Esophagus squamous epithelium (tissue), 5 donors: ENCODE data around the gene KRT37. TPM values are rescaled to one million over a fixed set of nuclear protein-coding genes. Genes with fewer than 3 reads are reported as not detected.

Source experiments
- DNase-seq: peaks from one replicate; lab custom pipeline; 2025; lab: John Stamatoyannopoulos, UW
- H3K27ac ChIP-seq, 4 donors: fragments of 200-600 bp; sonication (generic); one replicate each; pipeline ENCODE4 v1.5.1; 2016 to 2019; ENCODE audit warnings: mild to moderate bottlenecking in 1 of 4
- H3K27me3 ChIP-seq, 4 donors: fragments of 200-600 bp; sonication (generic); 1 replicate in 3 of 4; 2 replicates in 1 of 4; pipeline versions ENCODE4 v1.5.1 to v1.6.0; 2017 to 2021; ENCODE audit warnings: antibody characterized with exemption in 1 of 4
- H3K36me3 ChIP-seq, 3 donors: fragments of 200-600 bp; sonication (generic); one replicate each; pipeline ENCODE4 v1.5.1; 2016 to 2019
- H3K4me1 ChIP-seq, 3 donors: fragments of 200-600 bp; sonication (generic); one replicate each; pipeline ENCODE4 v1.5.1; 2017 to 2019
- H3K4me3 ChIP-seq, 4 donors: fragments of 200-600 bp; sonication (generic); 1 replicate in 3 of 4; 2 replicates in 1 of 4; pipeline ENCODE4 v1.5.1; 2016 to 2019; ENCODE audit warnings: mild to moderate bottlenecking in 2 of 4, moderate library complexity in 1 of 4
- H3K9me3 ChIP-seq, 3 donors: fragments of 200-600 bp; sonication (generic); one replicate each; pipeline ENCODE4 v1.5.1; 2016 to 2019
- POLR2A ChIP-seq, 4 donors: fragments of 450-650 bp; IDR thresholded peaks; one replicate each; pipeline ENCODE4 v1.6.1; 2017; ENCODE audit warnings: antibody characterized with exemption in 4 of 4, mild to moderate bottlenecking in 4 of 4, moderate library complexity in 3 of 4
- WGBS, 2 donors: methylation state at CpG; one replicate each; pipeline ENCODE4 v1.1.5; 2018; 5-methylcytosine and 5-hydroxymethylcytosine counted together
- intact Hi-C: fragments of 100-400 bp; cut with DNase I; formaldehyde crosslinking; loops from one replicate; pipeline ENCODE4 v1.15.0; 2022
- total RNA-seq, 4 donors: library from RNA; depleted of rRNA; stranded (reverse); fragments of >200 nt; gene quantifications; one replicate each; pipeline ENCODE4 v1.1.0, GENCODE V29; 2016
- TF ChIP-seq, protein P1 (sequence below), 6 experiments: fragments of 450-650 bp in 4 of 6; fragments of 200-600 bp in 2 of 6; sonication (generic) in 2 of 6; IDR thresholded peaks; one replicate each; pipeline ENCODE4 v1.5.1; 2016 to 2019; ENCODE audit warnings: antibody characterized with exemption in 6 of 6, mild to moderate bottlenecking in 4 of 6, moderate library complexity in 4 of 6
- donor health status: DM: yes; HTN: yes; CAD: no.

KRT37 gene
- total RNA-seq, 4 donors from 2014 or later, result not detected

DNA sequence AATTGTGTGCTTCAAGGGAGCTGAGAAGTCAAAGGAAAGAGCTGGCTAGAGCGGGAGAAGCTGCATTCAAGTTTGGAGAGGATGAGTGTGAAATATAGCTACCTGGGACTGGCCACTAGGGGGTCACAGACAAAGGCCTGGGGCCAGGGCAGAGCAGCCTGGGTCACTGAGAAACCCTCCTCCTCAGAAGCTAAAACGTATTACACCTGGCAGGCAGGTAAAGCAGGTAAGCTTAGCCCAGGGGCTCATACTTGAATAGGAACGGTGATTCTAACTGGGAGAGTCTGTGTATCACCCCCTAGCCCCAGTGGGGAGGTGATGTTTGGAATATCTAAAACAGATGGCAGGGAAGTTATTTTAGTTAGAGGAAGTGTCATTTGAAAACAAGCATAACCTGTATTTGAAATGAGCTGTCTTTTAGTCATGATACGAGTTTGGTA is 6.8 kb downstream of the KRT37 start:
- Histone ChIP-seq H3K9me3 (no peaks in the 10 kb centered on the region), H3K27me3 (no peaks in the 10 kb centered on the region), H3K36me3 (no peaks in the 10 kb centered on the region), H3K27ac (peak overlapping the region in 3 of 4 donors; percentile 7 to 74 (median 30)), H3K4me1 (peaks cover 10 to 60% (median 33%) of the 10 kb centered on the region in 3 donors), H3K4me3 (no peak overlapping the region)
- DNase-seq, result no peak
- 31 to 39% methylated on average over 4 of the region's 4 CpGs for WGBS, 2 donors
- intact Hi-C loops, result no loop called here
- TF ChIP-seq, protein P1, sequence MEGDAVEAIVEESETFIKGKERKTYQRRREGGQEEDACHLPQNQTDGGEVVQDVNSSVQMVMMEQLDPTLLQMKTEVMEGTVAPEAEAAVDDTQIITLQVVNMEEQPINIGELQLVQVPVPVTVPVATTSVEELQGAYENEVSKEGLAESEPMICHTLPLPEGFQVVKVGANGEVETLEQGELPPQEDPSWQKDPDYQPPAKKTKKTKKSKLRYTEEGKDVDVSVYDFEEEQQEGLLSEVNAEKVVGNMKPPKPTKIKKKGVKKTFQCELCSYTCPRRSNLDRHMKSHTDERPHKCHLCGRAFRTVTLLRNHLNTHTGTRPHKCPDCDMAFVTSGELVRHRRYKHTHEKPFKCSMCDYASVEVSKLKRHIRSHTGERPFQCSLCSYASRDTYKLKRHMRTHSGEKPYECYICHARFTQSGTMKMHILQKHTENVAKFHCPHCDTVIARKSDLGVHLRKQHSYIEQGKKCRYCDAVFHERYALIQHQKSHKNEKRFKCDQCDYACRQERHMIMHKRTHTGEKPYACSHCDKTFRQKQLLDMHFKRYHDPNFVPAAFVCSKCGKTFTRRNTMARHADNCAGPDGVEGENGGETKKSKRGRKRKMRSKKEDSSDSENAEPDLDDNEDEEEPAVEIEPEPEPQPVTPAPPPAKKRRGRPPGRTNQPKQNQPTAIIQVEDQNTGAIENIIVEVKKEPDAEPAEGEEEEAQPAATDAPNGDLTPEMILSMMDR (IDR thresholded peaks at IDR 0.05), result peak in 5 of 6 experiments; percentile 14 to 74 (median 40)
- no peak for TF ChIP-seq POLR2A (IDR thresholded peaks at IDR 0.05)

- Histone ChIP-seq H3K4me3 (no peak overlapping the region), H3K27me3 (no peaks in the 10 kb centered on the region), H3K36me3 (no peaks in the 10 kb centered on the region), H3K27ac (peak overlapping the region in 3 of 4 donors; percentile 7 to 74 (median 30)), H3K9me3 (no peaks in the 10 kb centered on the region), H3K4me1 (peaks cover 10 to 60% (median 33%) of the 10 kb centered on the region in 3 donors)
- no peak for DNase-seq
- 93 to 98% methylated on average over 6 of the region's 6 CpGs for WGBS, 2 donors
- no peak for TF ChIP-seq POLR2A (IDR thresholded peaks at IDR 0.05)
- TF ChIP-seq, protein P1 (IDR thresholded peaks at IDR 0.05), result no peak
- intact Hi-C loops, result no loop called here
Observed at GRCh38 chr17:41417127-41417526, 7.3 kb downstream of the KRT37 start.

DNA sequence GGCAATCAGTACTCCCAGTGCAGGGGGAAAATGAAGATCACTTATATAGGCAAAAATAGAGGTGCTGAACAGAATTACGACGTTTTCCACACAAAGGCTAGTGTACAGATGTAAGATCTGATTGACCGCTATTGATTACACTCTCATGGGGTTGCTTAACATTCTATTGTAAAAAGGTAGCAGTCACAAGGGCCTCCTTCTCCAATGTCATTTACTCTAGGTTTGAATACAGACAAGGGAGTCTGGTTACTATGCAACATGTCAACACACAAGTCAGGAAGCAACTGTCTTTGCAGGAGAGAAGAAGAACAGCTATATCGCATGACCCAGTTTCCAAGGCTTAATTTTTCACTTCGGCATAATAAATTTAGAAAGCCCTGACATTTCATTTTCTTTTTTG is 7.9 kb downstream of the KRT37 start:
- peaks cover 10 to 56% (median 33%) of the 10 kb centered on the region in 3 donors for H3K4me1 ChIP-seq
- intact Hi-C loops, result no loop called here
- H3K4me3 ChIP-seq, result no peak overlapping the region
- no peak for TF ChIP-seq POLR2A (IDR thresholded peaks at IDR 0.05)
- TF ChIP-seq, protein P1 (IDR thresholded peaks at IDR 0.05), result no peak
- no peaks in the 10 kb centered on the region for H3K9me3 ChIP-seq
- H3K36me3 ChIP-seq, result no peaks in the 10 kb centered on the region
- 83 to 85% methylated on average over 5 of the region's 5 CpGs for WGBS, 2 donors
- no peak overlapping the region for H3K27ac ChIP-seq
- DNase-seq, result no peak
- no peaks in the 10 kb centered on the region for H3K27me3 ChIP-seq

DNA sequence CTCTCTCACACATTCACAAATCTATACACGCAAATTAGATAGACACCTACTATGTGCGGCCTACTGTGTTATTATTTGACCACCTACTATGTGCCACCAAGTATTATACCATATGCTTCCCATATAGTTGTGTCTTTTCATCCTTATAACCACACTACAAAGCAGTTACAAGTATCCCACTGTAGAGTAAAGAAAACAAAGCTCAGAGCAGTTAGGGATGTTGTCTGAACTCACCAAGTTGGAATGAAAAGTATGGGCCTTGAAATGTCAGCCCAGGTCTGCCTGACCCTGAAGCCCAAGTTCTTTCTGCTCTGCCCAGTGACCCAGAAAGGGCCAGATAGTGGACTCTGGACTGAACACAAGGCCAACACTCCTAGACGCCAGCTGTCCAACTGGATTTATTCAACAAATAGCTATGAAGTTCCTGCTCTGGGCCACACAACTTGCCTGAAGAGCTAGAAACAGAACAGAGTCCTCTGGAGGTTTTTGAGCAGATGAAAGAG is 8.5 kb downstream of the KRT37 start:
- no peak for DNase-seq
- Histone ChIP-seq H3K4me3 (no peak overlapping the region), H3K36me3 (no peaks in the 10 kb centered on the region), H3K27ac (no peak overlapping the region), H3K27me3 (no peaks in the 10 kb centered on the region), H3K4me1 (peaks cover 10 to 50% (median 29%) of the 10 kb centered on the region in 3 donors), H3K9me3 (no peaks in the 10 kb centered on the region)
- WGBS, 2 donors, result 68 to 73% methylated on average over 3 of the region's 3 CpGs
- intact Hi-C loops, result no loop called here
- TF ChIP-seq, protein P1 (IDR thresholded peaks at IDR 0.05), result no peak
- no peak for TF ChIP-seq POLR2A (IDR thresholded peaks at IDR 0.05)

DNA sequence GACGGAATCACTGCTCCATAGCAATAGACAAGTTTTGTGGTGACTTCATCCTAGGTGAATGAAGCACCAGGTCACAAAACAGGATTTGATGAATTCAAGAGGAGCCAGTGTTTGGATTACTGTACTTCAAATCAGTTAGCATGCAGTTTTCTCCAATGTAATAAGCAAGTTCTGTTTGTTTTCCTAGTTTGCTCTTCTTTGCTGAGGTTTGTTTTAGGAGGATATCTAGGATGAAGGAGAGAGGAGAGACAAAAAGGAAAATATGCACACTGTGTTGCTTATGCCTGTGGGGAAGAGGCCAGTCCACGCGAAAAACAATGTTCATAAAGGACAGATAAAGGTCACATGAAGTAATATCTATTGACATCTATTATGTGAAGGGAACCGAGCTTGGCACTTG is 9.0 kb downstream of the KRT37 start:
- Histone ChIP-seq H3K4me3 (no peak overlapping the region), H3K27me3 (no peaks in the 10 kb centered on the region), H3K27ac (no peak overlapping the region), H3K36me3 (no peaks in the 10 kb centered on the region), H3K9me3 (no peaks in the 10 kb centered on the region), H3K4me1 (peaks cover 10 to 45% (median 24%) of the 10 kb centered on the region in 3 donors)
- intact Hi-C loops, result no loop called here
- DNase-seq, result no peak
- 64 to 69% methylated on average over 3 of the region's 4 CpGs for WGBS, 2 donors
- TF ChIP-seq POLR2A (IDR thresholded peaks at IDR 0.05), result no peak
- TF ChIP-seq, protein P1 (IDR thresholded peaks at IDR 0.05), result no peak
